DOHH2 (cell line): ENCODE results near the gene SEPHS1.
"Not testable (repeated sequence)": the region's sequence is repeated elsewhere in the genome, so short reads cannot be mapped to it uniquely, and the experiment has no call there.

Experiments
- H3F3A ChIP-seq: fragments of 200-600 bp; sonication (generic), shearing (Covaris generic); 2 replicates; pipeline ENCODE4 v1.6.0; 2016; ENCODE audit warnings: antibody characterized with exemption, mild to moderate bottlenecking; ENCODE audit not compliant: control insufficient read depth, insufficient read depth
- H3K27ac ChIP-seq: fragments of 200-600 bp; sonication (generic); 2 replicates; pipeline ENCODE4 v1.5.1; 2014; ENCODE audit warnings: low read depth, mild to moderate bottlenecking, low read length, moderate library complexity
- H3K27me3 ChIP-seq: fragments of 200-600 bp; sonication (generic); 2 replicates; pipeline ENCODE4 v1.6.1; 2014; ENCODE audit warnings: mild to moderate bottlenecking, low read length, mixed read lengths; ENCODE audit not compliant: control insufficient read depth
- H3K36me3 ChIP-seq: fragments of 200-600 bp; sonication (generic); 2 replicates; pipeline ENCODE4 v1.6.1; 2014; ENCODE audit warnings: mild to moderate bottlenecking, low read length, moderate library complexity, mixed read lengths; ENCODE audit not compliant: control insufficient read depth
- H3K4me1 ChIP-seq: fragments of 200-600 bp; sonication (generic); 2 replicates; pipeline ENCODE4 v1.6.1; 2014; ENCODE audit warnings: mild to moderate bottlenecking, low read length, mixed read lengths; ENCODE audit not compliant: control insufficient read depth
- H3K4me2 ChIP-seq: fragments of 200-600 bp; sonication (generic); 2 replicates; pipeline ENCODE4 v1.6.0; 2014; ENCODE audit warnings: mild to moderate bottlenecking, low read length, moderate library complexity
- H3K4me3 ChIP-seq: fragments of 200-600 bp; sonication (generic); 2 replicates; pipeline ENCODE4 v1.5.1; 2014; ENCODE audit warnings: mild to moderate bottlenecking, low read length, mixed read lengths
- H3K79me2 ChIP-seq: fragments of 200-600 bp; sonication (generic); 2 replicates; pipeline ENCODE4 v1.6.1; 2014; ENCODE audit warnings: mild to moderate bottlenecking, low read length, mixed read lengths; ENCODE audit not compliant: control insufficient read depth
- H3K9me2 ChIP-seq: fragments of 200-600 bp; sonication (generic); replicated peaks from 2 replicates; pipeline ENCODE4 v1.6.1; 2014; ENCODE audit warnings: mild to moderate bottlenecking, low read length, mixed read lengths; ENCODE audit not compliant: control insufficient read depth
- H3K9me3 ChIP-seq: fragments of 200-600 bp; sonication (generic); 2 replicates; pipeline ENCODE4 v1.6.1; 2014; ENCODE audit warnings: antibody characterized with exemption, low read length, mixed read lengths; ENCODE audit not compliant: control insufficient read depth, insufficient read depth
- H4K20me1 ChIP-seq: fragments of 200-600 bp; sonication (generic); 2 replicates; pipeline ENCODE4 v1.6.0; 2014; ENCODE audit warnings: low read depth, mild to moderate bottlenecking, antibody characterized with exemption, low read length, moderate library complexity; ENCODE audit not compliant: control insufficient read depth, insufficient read depth
- EZH2phosphoT487 ChIP-seq: fragments of 200-600 bp; sonication (generic); IDR thresholded peaks from 2 replicates; pipeline ENCODE4 v1.6.1; 2017; ENCODE audit warnings: borderline replicate concordance, mild to moderate bottlenecking, antibody characterized with exemption, low read length, moderate library complexity, mixed read lengths
- TF ChIP-seq, protein P1 (sequence below): fragments of 200-600 bp; sonication (generic); IDR thresholded peaks from one replicate; pipeline ENCODE4 v1.5.1; 2014; ENCODE audit warnings: antibody characterized with exemption, mild to moderate bottlenecking, low read depth, low read length; ENCODE audit not compliant: poor library complexity, severe bottlenecking

Gene SEPHS1

DNA sequence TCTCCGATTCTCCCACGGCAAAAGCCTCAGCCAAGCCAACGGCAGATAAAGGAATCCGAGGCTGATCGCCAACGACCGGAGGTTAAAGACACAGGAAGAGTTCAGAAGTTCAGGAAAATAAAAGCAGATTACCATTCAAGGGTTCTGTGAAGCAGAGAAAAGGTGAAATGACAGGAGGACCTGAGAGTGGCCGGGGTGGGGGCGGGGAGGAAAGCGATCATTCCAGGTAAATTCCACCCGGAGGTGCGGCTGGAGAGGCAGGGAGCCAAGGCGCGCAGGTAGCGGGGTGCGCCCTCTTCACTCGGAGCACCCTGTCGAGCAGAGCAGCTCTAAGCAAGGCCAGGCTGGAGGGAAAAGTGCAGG lies 35.3 kb upstream of the SEPHS1 start:
- peaks cover 5% of the 10 kb centered on the region for H3K27me3 ChIP-seq
- no peak overlapping the region for H3K4me3 ChIP-seq
- no peaks in the 10 kb centered on the region for H3K9me3 ChIP-seq
- H4K20me1 ChIP-seq = no peaks in the 10 kb centered on the region
- no peaks in the 10 kb centered on the region for H3K36me3 ChIP-seq
- no peak overlapping the region for H3K4me2 ChIP-seq
- TF ChIP-seq, protein P1, sequence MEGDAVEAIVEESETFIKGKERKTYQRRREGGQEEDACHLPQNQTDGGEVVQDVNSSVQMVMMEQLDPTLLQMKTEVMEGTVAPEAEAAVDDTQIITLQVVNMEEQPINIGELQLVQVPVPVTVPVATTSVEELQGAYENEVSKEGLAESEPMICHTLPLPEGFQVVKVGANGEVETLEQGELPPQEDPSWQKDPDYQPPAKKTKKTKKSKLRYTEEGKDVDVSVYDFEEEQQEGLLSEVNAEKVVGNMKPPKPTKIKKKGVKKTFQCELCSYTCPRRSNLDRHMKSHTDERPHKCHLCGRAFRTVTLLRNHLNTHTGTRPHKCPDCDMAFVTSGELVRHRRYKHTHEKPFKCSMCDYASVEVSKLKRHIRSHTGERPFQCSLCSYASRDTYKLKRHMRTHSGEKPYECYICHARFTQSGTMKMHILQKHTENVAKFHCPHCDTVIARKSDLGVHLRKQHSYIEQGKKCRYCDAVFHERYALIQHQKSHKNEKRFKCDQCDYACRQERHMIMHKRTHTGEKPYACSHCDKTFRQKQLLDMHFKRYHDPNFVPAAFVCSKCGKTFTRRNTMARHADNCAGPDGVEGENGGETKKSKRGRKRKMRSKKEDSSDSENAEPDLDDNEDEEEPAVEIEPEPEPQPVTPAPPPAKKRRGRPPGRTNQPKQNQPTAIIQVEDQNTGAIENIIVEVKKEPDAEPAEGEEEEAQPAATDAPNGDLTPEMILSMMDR = no peak
- no peak for TF ChIP-seq EZH2phosphoT487
- no peak overlapping the region for H3K27ac ChIP-seq
- H3K79me2 ChIP-seq = no peaks in the 10 kb centered on the region
- no peaks in the 10 kb centered on the region for H3F3A ChIP-seq
- peaks cover 5% of the 10 kb centered on the region for H3K4me1 ChIP-seq
- no peaks in the 10 kb centered on the region for H3K9me2 ChIP-seq

DNA sequence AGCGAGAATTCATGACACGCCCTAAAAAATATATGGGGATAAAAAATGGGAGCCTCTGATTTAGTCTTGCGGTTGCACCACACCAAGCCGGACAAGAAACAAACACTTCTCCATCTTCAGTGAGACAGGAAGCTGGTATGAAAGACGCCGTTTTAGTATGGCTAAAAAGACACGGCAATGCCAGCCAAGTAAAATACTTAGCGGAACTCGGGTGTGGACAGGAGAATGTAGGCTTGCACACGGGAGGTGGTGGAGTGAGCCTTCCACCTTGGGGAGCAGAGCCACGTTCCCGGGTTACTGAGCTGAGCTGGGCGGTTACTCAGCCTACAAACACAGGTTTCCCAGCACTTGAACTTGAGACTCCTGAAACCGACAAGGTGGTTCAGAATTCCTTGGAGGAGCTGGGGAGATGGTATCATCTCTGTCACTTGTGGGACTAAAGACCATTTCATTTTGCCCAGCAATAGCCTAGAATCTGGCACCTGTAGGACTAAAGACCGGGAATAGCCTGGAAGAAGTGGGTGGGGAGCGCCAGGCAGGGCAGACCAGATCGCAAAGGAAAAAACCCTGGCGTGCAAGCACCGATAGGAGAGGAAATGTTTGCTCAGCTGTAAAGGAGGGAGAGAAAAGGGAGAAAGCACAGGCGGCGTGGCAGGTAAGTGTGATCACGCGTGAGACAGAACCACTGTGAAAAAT lies 34.8 kb upstream of the SEPHS1 start:
- H4K20me1 ChIP-seq = no peaks in the 10 kb centered on the region
- H3K9me2 ChIP-seq = no peaks in the 10 kb centered on the region
- H3F3A ChIP-seq = no peaks in the 10 kb centered on the region
- H3K27ac ChIP-seq = no peak overlapping the region
- no peaks in the 10 kb centered on the region for H3K79me2 ChIP-seq
- no peaks in the 10 kb centered on the region for H3K9me3 ChIP-seq
- no peak overlapping the region for H3K4me3 ChIP-seq
- no peak overlapping the region for H3K4me2 ChIP-seq
- peaks cover 5% of the 10 kb centered on the region for H3K4me1 ChIP-seq
- TF ChIP-seq, protein P1 = no peak
- TF ChIP-seq EZH2phosphoT487 = no peak
- no peaks in the 10 kb centered on the region for H3K36me3 ChIP-seq
- peaks cover 5% of the 10 kb centered on the region for H3K27me3 ChIP-seq

GRCh38 chr10:13379061-13379460 lies 31.0 kb upstream of the SEPHS1 start:
- not testable (repeated sequence) for H3K9me2 ChIP-seq, H4K20me1 ChIP-seq, H3K79me2 ChIP-seq, H3F3A ChIP-seq, H3K4me2 ChIP-seq, H3K36me3 ChIP-seq, H3K4me1 ChIP-seq, H3K4me3 ChIP-seq, H3K9me3 ChIP-seq, H3K27me3 ChIP-seq, H3K27ac ChIP-seq

DNA sequence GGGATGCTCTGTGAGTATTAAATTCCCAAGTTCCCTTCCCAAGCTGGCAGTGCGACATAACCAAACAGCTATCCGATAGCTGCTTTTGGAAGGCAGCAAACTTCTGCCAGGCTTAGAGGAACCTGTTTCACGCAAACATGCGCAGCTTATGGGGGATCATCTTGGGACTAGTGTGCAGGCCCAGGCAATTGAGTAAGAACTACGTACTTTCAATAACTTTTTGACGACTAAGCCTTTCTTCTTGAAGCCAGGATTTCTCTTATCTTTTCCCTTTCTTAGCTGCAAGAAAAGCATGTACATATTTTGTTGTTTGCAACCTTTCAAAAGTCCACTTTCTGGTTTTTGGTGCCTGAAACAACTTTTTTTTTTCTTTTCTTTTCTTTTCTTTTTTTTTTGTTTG lies 28.7 kb upstream of the SEPHS1 start:
- no peaks in the 10 kb centered on the region for H3K9me2 ChIP-seq

More for the DNA sequence above, 28.7 kb upstream of the SEPHS1 start:
- TF ChIP-seq EZH2phosphoT487 = no peak
- Histone ChIP-seq H3K79me2 (no peaks in the 10 kb centered on the region), H3K27me3 (no peaks in the 10 kb centered on the region; the same call in 1 of the 2 replicates), H3F3A (no peaks in the 10 kb centered on the region), H3K36me3 (no peaks in the 10 kb centered on the region), H3K4me1 (no peaks in the 10 kb centered on the region), H3K27ac (no peak overlapping the region), H3K4me2 (no peak overlapping the region), H3K9me3 (no peaks in the 10 kb centered on the region), H3K4me3 (no peak overlapping the region), H4K20me1 (no peaks in the 10 kb centered on the region)
